Adrenal gland (tissue), 19 donors: ENCODE measurements around the gene NETO2. TPM values are rescaled to one million over a fixed set of nuclear protein-coding genes. Genes with fewer than 3 reads are reported as not detected.
"Not testable (repeated sequence)": the region's sequence is repeated elsewhere in the genome, so short reads cannot be mapped to it uniquely, and the experiment has no call there.

Source experiments
- DNase-seq, 7 donors: peaks; one replicate each; pipeline ENCODE4 v3.0.0-alpha.2; 2019 to 2020
- H3K27ac ChIP-seq, 5 donors: fragments of 200-600 bp; sonication (generic) in 4 of 5; 1 replicate in 3 of 5; 2 replicates in 2 of 5; pipeline versions ENCODE4 v1.5.1 to v1.8.0; 2016 to 2020; ENCODE audit warnings: mild to moderate bottlenecking in 1 of 5
- H3K27me3 ChIP-seq: fragments of 200-600 bp; 2 replicates; pipeline ENCODE4 v1.8.0; 2021
- H3K36me3 ChIP-seq, 2 donors: fragments of 200-600 bp; replicated peaks in 1 of 2; 1 replicate in 1 of 2; 2 replicates in 1 of 2; pipeline versions ENCODE4 v1.5.1 to v1.8.0; 2018 to 2022
- H3K4me1 ChIP-seq, 2 donors: fragments of 200-600 bp; replicated peaks in 1 of 2; 1 replicate in 1 of 2; 2 replicates in 1 of 2; pipeline versions ENCODE4 v1.5.1 to v1.8.0; 2018 to 2021
- H3K4me3 ChIP-seq, 4 donors: fragments of 200-600 bp; sonication (generic) in 3 of 4; one replicate each; pipeline ENCODE4 v1.5.1; 2016 to 2018
- H3K9me3 ChIP-seq, 3 donors: fragments of 200-600 bp; sonication (generic) in 1 of 3; replicated peaks in 1 of 3; 1 replicate in 2 of 3; 2 replicates in 1 of 3; pipeline versions ENCODE4 v1.5.1 to v1.8.0; 2016 to 2021
- POLR2A ChIP-seq, 2 donors: fragments of 450-650 bp; IDR thresholded peaks; one replicate each; pipeline ENCODE4 v1.6.1; 2017; ENCODE audit warnings: antibody characterized with exemption in 2 of 2, mild to moderate bottlenecking in 2 of 2, moderate library complexity in 1 of 2
- WGBS, 4 donors: extraction: QIAGEN DNeasy Blood & Tissue Kit in 2 of 4; methylation state at CpG; one replicate each; pipeline versions ENCODE4 v1.1.5 to v1.1.7; 2013 to 2017; 5-methylcytosine and 5-hydroxymethylcytosine counted together
- intact Hi-C, 2 donors: fragments of 100-400 bp; cut with DNase I; formaldehyde crosslinking; loops; one replicate each; pipeline versions ENCODE4 v1.14.1 to v1.15.0; 2022 to 2023
- long read RNA-seq, 10 donors: library from polyadenylated mRNA in 3 of 10; unstranded in 2 of 10; stranded (forward) in 1 of 10; transcript quantifications; one replicate each; pipeline ENCODE4 v2.0.0 and lab custom pipeline, GENCODE V29; 2021 to 2026
- polyA plus RNA-seq, 3 donors: library from polyadenylated mRNA; stranded (reverse); fragments of 200-250 nt in 2 of 3; fragments of 350-450 nt in 1 of 3; fragmentation: Illumina TruSeq in 1 of 3; extraction: RNeasy Lipid Tissue Mini Kit (QIAGEN cat#74804) in 1 of 3; gene quantifications; one replicate each; pipeline ENCODE4 v1.2.3, GENCODE V29; 2013 to 2014
- total RNA-seq, 9 donors: library from RNA; depleted of rRNA in 4 of 9; stranded (reverse); fragments of >200 nt in 4 of 9; fragments of 120-200 nt in 1 of 9; fragmentation: NEBNext Ultra II Directional in 1 of 9; extraction: Animal tissue kit (Norgen Biotek cat#: 25700) in 1 of 9; gene quantifications; one replicate each; pipeline versions ENCODE4 v1.1.0 to v1.2.4, GENCODE V29; 2013 to 2023
- TF ChIP-seq, protein P1 (sequence below), 6 experiments: fragments of 450-650 bp in 4 of 6; fragments of 200-600 bp in 2 of 6; sonication (generic) in 1 of 6; IDR thresholded peaks; 1 replicate in 5 of 6; 2 replicates in 1 of 6; pipeline versions ENCODE4 v1.5.1 to v1.8.0; 2016 to 2021; ENCODE audit warnings: antibody characterized with exemption in 6 of 6, mild to moderate bottlenecking in 2 of 6, moderate library complexity in 1 of 6
- donor health status: healthy with polysubstance abuse.
- donor health status: Bipolar disorder and iron deficiency.
- donor health status: DM: yes; HTN: yes; CAD: no.
- donor health status: DM: no; HTN: no; CAD: no.
- donor health status: DM: no; HTN: no; CAD: no.
- donor health status: DM: yes; HTN: yes; CAD: no.

NETO2 gene, protein sequence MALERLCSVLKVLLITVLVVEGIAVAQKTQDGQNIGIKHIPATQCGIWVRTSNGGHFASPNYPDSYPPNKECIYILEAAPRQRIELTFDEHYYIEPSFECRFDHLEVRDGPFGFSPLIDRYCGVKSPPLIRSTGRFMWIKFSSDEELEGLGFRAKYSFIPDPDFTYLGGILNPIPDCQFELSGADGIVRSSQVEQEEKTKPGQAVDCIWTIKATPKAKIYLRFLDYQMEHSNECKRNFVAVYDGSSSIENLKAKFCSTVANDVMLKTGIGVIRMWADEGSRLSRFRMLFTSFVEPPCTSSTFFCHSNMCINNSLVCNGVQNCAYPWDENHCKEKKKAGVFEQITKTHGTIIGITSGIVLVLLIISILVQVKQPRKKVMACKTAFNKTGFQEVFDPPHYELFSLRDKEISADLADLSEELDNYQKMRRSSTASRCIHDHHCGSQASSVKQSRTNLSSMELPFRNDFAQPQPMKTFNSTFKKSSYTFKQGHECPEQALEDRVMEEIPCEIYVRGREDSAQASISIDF
- total RNA-seq (10 to 100 TPM in 5 of 9 donors, 1 to 10 TPM in 4; 1.9 to 42.5 (median 10.9) TPM), polyA plus RNA-seq (10 to 100 TPM in 1 of 3 donors, 1 to 10 TPM in 2; 2.9 to 46.3 (median 6.3) TPM)
- long read RNA-seq, donor 1, full-length matches to known transcripts = 8 of 8 reads
- long read RNA-seq, donor 1, partial matches to known transcripts = 0 of 8 reads
- long read RNA-seq, donor 1, other reads (novel, unspliced or antisense) = 0 of 8 reads
- long read RNA-seq, donor 2, full-length matches to known transcripts = 2 of 2 reads
- long read RNA-seq, donor 2, partial matches to known transcripts = 0 of 2 reads
- long read RNA-seq, donor 2, other reads (novel, unspliced or antisense) = 0 of 2 reads
- long read RNA-seq, donor 3, full-length matches to known transcripts = 6 of 6 reads
- long read RNA-seq, donor 3, partial matches to known transcripts = 0 of 6 reads
- long read RNA-seq, donor 3, other reads (novel, unspliced or antisense) = 0 of 6 reads
- long read RNA-seq, donor 4 = 0 reads
- long read RNA-seq, donor 5, full-length matches to known transcripts = 23 of 31 reads
- long read RNA-seq, donor 5, partial matches to known transcripts = 3 of 31 reads
- long read RNA-seq, donor 5, other reads (novel, unspliced or antisense) = 5 of 31 reads
- long read RNA-seq, donor 6, partial matches to known transcripts = 0 of 1 reads
- long read RNA-seq, donor 6, other reads (novel, unspliced or antisense) = 1 of 1 reads
- long read RNA-seq, donor 7, full-length matches to known transcripts = 4 of 17 reads
- long read RNA-seq, donor 7, partial matches to known transcripts = 13 of 17 reads
- long read RNA-seq, donor 7, other reads (novel, unspliced or antisense) = 0 of 17 reads
- long read RNA-seq, donor 8, full-length matches to known transcripts = 10 of 10 reads
- long read RNA-seq, donor 8, partial matches to known transcripts = 0 of 10 reads
- long read RNA-seq, donor 8, other reads (novel, unspliced or antisense) = 0 of 10 reads
- long read RNA-seq, donor 9, full-length matches to known transcripts = 7 of 7 reads
- long read RNA-seq, donor 9, partial matches to known transcripts = 0 of 7 reads
- long read RNA-seq, donor 9, other reads (novel, unspliced or antisense) = 0 of 7 reads
- long read RNA-seq, donor 10, full-length matches to known transcripts = 1 of 1 reads
- long read RNA-seq, donor 10, partial matches to known transcripts = 0 of 1 reads
- long read RNA-seq, donor 10, other reads (novel, unspliced or antisense) = 0 of 1 reads

DNA sequence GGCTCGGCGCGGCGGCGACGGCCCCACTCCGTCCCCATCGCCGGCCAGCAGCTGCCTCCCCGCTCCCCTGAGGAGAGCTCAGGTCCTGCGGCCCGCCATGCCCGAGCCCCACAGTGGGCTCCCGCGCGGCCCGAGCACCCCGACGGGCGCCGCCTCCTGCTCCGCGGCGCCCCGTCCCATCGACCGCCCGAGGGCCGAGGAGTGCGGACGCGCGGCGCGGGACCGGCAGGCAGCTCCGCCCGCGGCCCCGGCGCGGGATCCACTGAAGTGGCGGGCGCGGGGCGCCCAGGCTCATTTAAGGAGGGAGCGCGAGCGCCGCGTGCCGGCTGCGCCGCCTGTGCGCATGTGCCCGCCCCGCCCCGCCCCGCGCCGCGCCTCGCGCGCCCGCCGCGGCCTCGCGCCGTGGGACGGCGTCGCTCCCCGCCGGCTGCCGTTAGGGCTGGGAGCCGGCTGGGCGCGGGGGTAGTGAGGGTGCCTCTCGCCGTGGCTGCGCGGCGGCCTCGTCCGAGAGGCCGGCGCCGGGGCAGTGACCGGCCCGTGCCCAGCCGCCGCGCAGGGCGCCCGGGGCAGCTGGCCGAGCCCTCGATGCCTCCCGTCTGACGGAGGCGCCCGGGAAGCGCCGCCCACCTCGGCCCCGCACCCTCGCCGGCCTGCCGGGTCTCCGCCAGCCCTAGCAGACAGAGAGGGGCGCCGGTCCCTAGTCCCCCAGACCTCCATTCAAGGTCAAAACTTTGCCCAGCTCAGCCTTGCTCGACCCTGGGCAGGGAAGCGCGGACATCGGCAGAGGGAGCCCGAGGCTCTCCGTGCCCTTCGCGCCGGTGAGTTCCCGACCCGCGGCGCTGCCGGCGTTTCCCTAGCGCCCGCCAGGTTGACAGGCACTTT lies at the start of gene NETO2:
Gene NETO2, minus strand, starts transcription at position 269 of the 882 bp plus-strand sequence. CDS start 333 bp downstream, outside the sequence.
- no peaks in the 10 kb centered on the region for H3K4me1 ChIP-seq
- intact Hi-C loops = loop anchor here (5.0 to 10.0 kb wide), 6 partner anchors 109 to 1013 kb away; partner anchors contain the start of gene ABCC12 (in 2 of the 2)
- DNase-seq = peak; percentile 35 to 71 (median 58)
- peak within 1 kb of the TSS in 4 of 5 donors; percentile 16 to 79 (median 67) for H3K27ac ChIP-seq
- no peaks in the 10 kb centered on the region for H3K36me3 ChIP-seq
- WGBS, 4 donors = 0 to 1% (median 0%) methylated on average over 8 to 130 of the region's 130 CpGs
- no peaks in the 10 kb centered on the region for H3K27me3 ChIP-seq
- H3K4me3 ChIP-seq = peak within 1 kb of the TSS in 2 of 4 donors; percentile 47 to 78
- no peaks in the 10 kb centered on the region for H3K9me3 ChIP-seq
- TF ChIP-seq, protein P1, sequence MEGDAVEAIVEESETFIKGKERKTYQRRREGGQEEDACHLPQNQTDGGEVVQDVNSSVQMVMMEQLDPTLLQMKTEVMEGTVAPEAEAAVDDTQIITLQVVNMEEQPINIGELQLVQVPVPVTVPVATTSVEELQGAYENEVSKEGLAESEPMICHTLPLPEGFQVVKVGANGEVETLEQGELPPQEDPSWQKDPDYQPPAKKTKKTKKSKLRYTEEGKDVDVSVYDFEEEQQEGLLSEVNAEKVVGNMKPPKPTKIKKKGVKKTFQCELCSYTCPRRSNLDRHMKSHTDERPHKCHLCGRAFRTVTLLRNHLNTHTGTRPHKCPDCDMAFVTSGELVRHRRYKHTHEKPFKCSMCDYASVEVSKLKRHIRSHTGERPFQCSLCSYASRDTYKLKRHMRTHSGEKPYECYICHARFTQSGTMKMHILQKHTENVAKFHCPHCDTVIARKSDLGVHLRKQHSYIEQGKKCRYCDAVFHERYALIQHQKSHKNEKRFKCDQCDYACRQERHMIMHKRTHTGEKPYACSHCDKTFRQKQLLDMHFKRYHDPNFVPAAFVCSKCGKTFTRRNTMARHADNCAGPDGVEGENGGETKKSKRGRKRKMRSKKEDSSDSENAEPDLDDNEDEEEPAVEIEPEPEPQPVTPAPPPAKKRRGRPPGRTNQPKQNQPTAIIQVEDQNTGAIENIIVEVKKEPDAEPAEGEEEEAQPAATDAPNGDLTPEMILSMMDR (IDR thresholded peaks at IDR 0.05) = peak; percentile 20 to 57 (median 46)
- TF ChIP-seq POLR2A (IDR thresholded peaks at IDR 0.05) = peak in 1 of 2 donors; percentile 38

DNA sequence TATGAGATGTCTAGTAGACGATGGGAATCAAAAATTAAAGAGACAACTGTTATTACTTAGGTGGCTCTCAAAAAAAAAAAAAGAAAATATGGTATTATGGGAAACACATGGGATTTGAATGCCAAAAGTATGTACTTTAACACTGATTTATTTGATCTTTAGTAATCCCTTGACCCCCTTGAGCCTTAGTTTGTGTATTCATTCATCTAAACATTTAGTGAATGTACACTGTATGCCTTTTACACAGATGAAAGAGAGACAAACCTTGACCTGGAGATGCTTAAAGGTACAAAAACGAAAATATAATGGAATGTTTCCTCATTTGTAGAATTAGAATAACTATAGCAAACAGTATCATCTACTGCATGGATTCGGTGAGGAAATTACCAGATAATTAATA lies 38.6 kb upstream of the NETO2 start:
- intact Hi-C loops = no loop called here
- WGBS, 4 donors = 85 to 95% (median 91%) methylated on average over 3 of the region's 3 CpGs
- H3K27me3 ChIP-seq = no peaks in the 10 kb centered on the region
- no peak for DNase-seq
- H3K36me3 ChIP-seq = no peaks in the 10 kb centered on the region
- H3K9me3 ChIP-seq = no peaks in the 10 kb centered on the region
- H3K4me1 ChIP-seq = no peaks in the 10 kb centered on the region
- TF ChIP-seq, protein P1 (IDR thresholded peaks at IDR 0.05) = no peak
- TF ChIP-seq POLR2A (IDR thresholded peaks at IDR 0.05) = no peak
- H3K27ac ChIP-seq = no peak overlapping the region
- no peak overlapping the region for H3K4me3 ChIP-seq

DNA sequence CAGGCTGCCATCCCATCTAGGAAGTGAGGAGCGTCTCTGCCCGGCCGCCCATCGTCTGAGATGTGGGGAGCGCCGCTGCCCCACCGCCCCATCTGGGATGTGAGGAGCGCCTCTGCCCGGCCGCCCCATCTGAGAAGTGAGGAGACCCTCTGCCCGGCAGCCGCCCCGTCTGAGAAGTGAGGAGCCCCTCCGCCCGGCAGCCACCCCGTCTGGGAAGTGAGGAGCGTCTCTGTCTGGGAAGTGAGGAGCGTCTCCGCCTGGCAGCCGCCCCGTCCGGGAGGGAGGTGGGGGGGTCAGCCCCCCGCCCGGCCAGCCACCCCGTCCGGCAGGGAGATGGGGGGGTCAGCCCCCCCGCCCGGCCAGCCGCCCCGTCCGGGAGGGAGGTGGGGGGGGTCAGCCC lies 37.3 kb upstream of the NETO2 start:
- DNase-seq, H3K9me3 ChIP-seq, H3K36me3 ChIP-seq, H3K4me3 ChIP-seq, intact Hi-C loops, H3K27ac ChIP-seq, H3K4me1 ChIP-seq, H3K27me3 ChIP-seq: not testable (repeated sequence)
- 80 to 100% (median 98%) methylated on average over 1 to 31 of the region's 31 CpGs for WGBS, 4 donors
